GM08714 (cell line): ENCODE measurements around the gene SELENON.

Source experiments
- H3K4me3 ChIP-seq: fragments of 200-500 bp; sonication (Bioruptor generic); 2 replicates; pipeline ENCODE4 v1.5.1; 2014; ENCODE audit warnings: mild to moderate bottlenecking, low read length, inconsistent platforms
- ZNF274 ChIP-seq: IDR thresholded peaks from 2 replicates; pipeline ENCODE4 v1.6.1; 2012; ENCODE audit warnings: mild to moderate bottlenecking, low read depth, low read length

The SELENON gene

GRCh38 chr1:25774921-25775771, 24.8 kb upstream of the SELENON start:
- TF ChIP-seq ZNF274 = no peak
- H3K4me3 ChIP-seq = no peak overlapping the region

GRCh38 chr1:25779388-25779787, 20.6 kb upstream of the SELENON start:
- no peak for TF ChIP-seq ZNF274
- H3K4me3 ChIP-seq = no peak overlapping the region

DNA sequence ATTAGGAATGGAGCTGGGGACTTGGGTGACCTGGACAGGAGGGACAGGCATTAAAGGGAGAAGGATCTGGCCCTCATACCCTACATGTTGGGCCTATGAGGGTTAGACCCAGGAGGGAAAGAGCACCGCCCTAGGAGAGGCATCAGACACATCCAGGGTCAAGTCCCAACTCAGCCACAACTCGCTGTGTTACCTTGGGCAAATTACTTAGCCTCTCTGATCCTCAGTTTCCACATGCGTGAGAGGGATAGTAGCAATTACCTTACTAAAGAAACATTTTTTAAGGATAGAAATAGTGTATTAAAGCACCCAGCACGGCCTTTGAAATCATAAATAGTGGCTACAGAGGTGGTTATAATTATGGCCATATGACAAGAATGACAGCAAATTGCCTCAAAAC, 20.1 kb upstream of the SELENON start:
- no peak for TF ChIP-seq ZNF274
- H3K4me3 ChIP-seq = no peak overlapping the region

- H3K4me3 ChIP-seq = no peak overlapping the region
- no peak for TF ChIP-seq ZNF274
Observed at GRCh38 chr1:25780318-25781129, 19.5 kb upstream of the SELENON start.

DNA sequence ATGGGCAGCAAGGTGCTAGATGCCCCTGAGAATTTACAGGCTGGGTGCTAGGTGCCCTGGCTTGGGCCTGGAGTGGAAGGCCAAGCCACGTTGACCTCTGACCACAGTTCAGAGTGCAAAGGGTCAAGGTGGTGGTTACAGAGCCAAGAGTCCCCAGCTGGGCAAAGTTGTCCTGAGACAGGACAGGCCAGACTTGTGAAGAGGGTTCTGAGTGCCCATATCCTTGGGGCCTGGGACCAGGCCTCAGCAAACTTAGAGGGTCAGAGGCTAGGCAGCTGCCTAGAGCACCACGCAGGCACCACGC, 18.9 kb upstream of the SELENON start:
- TF ChIP-seq ZNF274 = no peak
- no peak overlapping the region for H3K4me3 ChIP-seq

- TF ChIP-seq ZNF274 = no peak
Observed at GRCh38 chr1:25782608-25783201, 17.3 kb upstream of the SELENON start.

DNA sequence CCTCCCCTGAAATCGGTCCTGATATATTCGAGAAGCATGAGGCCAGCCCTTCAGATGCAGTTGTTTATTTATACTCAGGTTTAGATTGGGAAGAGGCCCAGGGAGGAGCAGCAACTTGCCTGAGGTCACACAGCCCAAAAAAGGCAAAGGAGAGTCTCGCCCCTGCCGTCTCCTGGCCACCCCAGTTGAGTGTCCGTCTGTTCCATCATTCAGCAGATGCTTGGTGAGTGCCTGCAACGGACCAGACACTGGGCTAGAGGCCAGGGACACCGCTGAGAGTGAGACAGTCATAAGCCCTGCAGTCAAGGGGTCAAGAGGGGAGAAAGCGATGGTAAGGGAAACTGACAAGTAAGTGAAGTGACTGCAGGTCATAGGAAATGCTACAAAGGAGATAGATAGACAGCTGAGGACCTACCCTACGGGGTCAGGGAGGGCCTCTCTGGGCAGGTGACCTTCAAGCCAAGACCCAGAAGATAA, 15.4 kb upstream of the SELENON start:
- no peak for TF ChIP-seq ZNF274

More at GRCh38 chr1:25782608-25783201, 17.3 kb upstream of the SELENON start:
- no peak overlapping the region for H3K4me3 ChIP-seq

GRCh38 chr1:25785333-25786067, 14.5 kb upstream of the SELENON start:
- no peak overlapping the region for H3K4me3 ChIP-seq
- no peak for TF ChIP-seq ZNF274

More for the DNA sequence above, 15.4 kb upstream of the SELENON start:
- no peak overlapping the region for H3K4me3 ChIP-seq

GRCh38 chr1:25786887-25787759, 12.9 kb upstream of the SELENON start:
- no peak overlapping the region for H3K4me3 ChIP-seq

GRCh38 chr1:25787760-25788166, 12.2 kb upstream of the SELENON start:
- TF ChIP-seq ZNF274 = no peak
- H3K4me3 ChIP-seq = no peak overlapping the region

More at GRCh38 chr1:25786887-25787759, 12.9 kb upstream of the SELENON start:
- no peak for TF ChIP-seq ZNF274

DNA sequence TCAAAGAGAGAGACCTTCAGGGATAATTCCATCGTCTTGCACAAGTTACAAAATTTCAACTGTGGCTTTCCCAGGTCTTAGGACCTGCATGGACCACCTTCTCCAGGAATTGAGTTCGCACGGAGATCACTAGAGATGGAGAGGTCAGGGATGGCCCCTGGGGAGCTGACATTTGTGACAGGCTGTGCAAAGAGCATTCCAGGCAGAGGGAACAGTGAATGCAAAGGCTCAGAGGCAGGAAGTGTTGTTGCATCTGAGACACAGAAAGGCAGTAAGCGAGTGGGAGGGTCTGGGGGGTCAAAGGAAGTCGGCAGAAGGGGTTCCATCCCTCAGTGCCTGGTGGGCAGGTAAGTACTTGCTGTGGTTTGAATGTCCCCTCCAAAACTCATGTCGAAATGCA, 9.5 kb upstream of the SELENON start:
- no peak for TF ChIP-seq ZNF274
- no peak overlapping the region for H3K4me3 ChIP-seq

GRCh38 chr1:25792115-25792514, 7.9 kb upstream of the SELENON start:
- H3K4me3 ChIP-seq = no peak overlapping the region
- TF ChIP-seq ZNF274 = no peak

DNA sequence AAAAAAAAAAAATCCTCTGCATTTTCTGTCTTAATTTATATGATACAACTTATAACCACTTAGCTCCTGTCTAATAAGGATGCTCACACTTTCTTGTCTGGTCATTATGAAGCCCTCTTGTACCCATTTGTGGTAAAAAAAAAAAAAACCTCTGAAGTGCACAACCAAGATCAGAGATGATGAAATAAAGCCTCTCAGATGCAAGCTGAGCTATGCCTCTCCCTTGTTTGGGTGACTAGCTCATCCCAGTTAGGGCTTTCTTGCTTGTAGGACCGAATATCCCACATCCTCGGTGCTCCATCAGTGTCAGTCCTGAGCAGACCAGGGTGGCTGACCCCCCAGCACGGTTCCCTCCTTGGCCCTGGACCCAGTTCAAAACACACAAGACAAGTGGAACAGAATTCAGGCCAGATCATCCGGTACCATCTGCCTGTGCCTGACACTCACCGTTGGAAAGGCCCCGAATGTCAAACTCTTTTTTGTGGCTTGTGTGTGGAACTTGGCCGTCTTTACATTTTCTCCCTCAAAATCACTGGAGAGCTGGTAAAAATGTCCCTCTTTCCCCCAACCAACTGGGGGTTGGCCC, 6.3 kb upstream of the SELENON start:
- TF ChIP-seq ZNF274 = no peak
- no peak overlapping the region for H3K4me3 ChIP-seq
